ENCODE results near the gene ITIH4. TPM values are rescaled to one million over a fixed set of nuclear protein-coding genes. Genes with fewer than 3 reads are reported as not detected.

Gene ITIH4
- polyA plus RNA-seq, 2 donors = 2.5 to 6.7 TPM

DNA sequence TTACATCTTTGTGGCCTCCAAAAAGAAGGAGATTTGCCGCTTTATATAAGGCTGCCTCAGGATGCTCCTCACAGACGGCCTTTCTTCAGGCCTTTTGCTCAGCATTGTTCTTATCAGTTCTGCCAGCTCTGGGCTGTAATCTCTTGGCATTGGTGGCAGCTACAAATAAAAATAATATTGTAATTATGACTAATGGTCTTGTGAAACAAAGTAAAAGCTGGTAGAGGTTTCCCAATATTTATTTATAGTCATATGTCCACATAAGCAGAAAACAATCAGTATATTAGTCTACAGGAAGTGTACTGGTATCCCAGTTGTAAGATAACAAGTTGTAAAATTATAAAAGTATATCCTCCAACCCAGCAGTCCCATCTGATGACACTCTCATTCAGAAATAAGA is 67.0 kb downstream of the ITIH4 start:
- Histone ChIP-seq H3K27me3 (ENCODE audit: control insufficient read depth in 1 of 2, insufficient read depth in 2 of 2, low read length in 2 of 2) (no peaks in the 10 kb centered on the region), H3K4me1 (ENCODE audit: control insufficient read depth in 2 of 2, insufficient read depth in 2 of 2, low read length in 1 of 2) (no peaks in the 10 kb centered on the region), H3K36me3 (ENCODE audit: control insufficient read depth in 2 of 2, insufficient read depth in 2 of 2, low read length in 1 of 2) (peaks cover 0 to 10% of the 10 kb centered on the region in 2 donors), H3K4me3 (ENCODE audit: low read depth in 1 of 2, low read length in 2 of 2) (no peak overlapping the region), H3K27ac (ENCODE audit: low read depth in 2 of 2, low read length in 1 of 2) (no peak overlapping the region), H3K9me3 (ENCODE audit: control insufficient read depth in 2 of 2, insufficient read depth in 1 of 2, low read depth in 1 of 2, low read length in 1 of 2) (no peaks in the 10 kb centered on the region)
- WGBS, 2 donors = 85 to 95% methylated on average over 2 of the region's 2 CpGs

Other genes with a start within 250 kb of the ITIH4 start
- gene PBRM1, start 144.8 kb downstream of the ITIH4 start, polyA plus RNA-seq = 10 to 100 TPM in 1 of 2 donors, 1 to 10 TPM in 1; 8.3 to 12.0 TPM
- gene GNL3, start 144.6 kb downstream of the ITIH4 start, polyA plus RNA-seq = 100 to 1,000 TPM in 1 of 2 donors, 10 to 100 TPM in 1; 91.8 to 103 TPM
- 10 to 100 TPM; 16.7 to 19.8 TPM for gene GLT8D1, start 124.9 kb downstream of the ITIH4 start, polyA plus RNA-seq
- gene SPCS1, start 124.6 kb downstream of the ITIH4 start, polyA plus RNA-seq = 100 to 1,000 TPM in 1 of 2 donors, 10 to 100 TPM in 1; 54.6 to 114 TPM
- gene NEK4, start 59.7 kb downstream of the ITIH4 start, polyA plus RNA-seq = 1 to 10 TPM; 3.6 to 4.3 TPM
- gene ITIH1, start 53.1 kb downstream of the ITIH4 start, polyA plus RNA-seq = under 1 TPM in 1 of 2 donors, not detected in 1; 0.13 TPM
- gene ITIH3, start 35.9 kb downstream of the ITIH4 start, polyA plus RNA-seq = 1 to 10 TPM in 1 of 2 donors, under 1 TPM in 1; 0.88 to 1.1 TPM
- gene MUSTN1, start 4.3 kb upstream of the ITIH4 start, polyA plus RNA-seq = 10 to 100 TPM in 1 of 2 donors, 1 to 10 TPM in 1; 7.0 to 13.1 TPM
- gene STIMATE, start 66.9 kb upstream of the ITIH4 start, polyA plus RNA-seq = 1 to 10 TPM; 6.0 to 7.4 TPM
- gene SFMBT1, start 215.4 kb upstream of the ITIH4 start, polyA plus RNA-seq = 1 to 10 TPM; 2.3 to 3.7 TPM

Data from esophagus (tissue), 2 donors.